MCF 10A (cell line): Measurements from ENCODE around the gene AZIN2. TPM values are rescaled to one million over a fixed set of nuclear protein-coding genes. Genes with fewer than 3 reads are reported as not detected.

Source experiments
- BruUV-seq: library from RNA; stranded (reverse); fragments of 400-500 nt; replicated peaks from 2 replicates; lab custom pipeline; 2021; lab: Mats Ljungman, UMichigan
- CTCF ChIA-PET: fragments of 300-600 bp; sonication (Branson Sonifier 250); formaldehyde crosslinking; extraction: SDS; loops from one replicate; lab custom pipeline; 2021; ENCODE audit warnings: antibody characterized with exemption, inconsistent platforms; lab: Yijun Ruan, JAX
- POLR2A ChIA-PET: fragments of 300-600, 350-650 bp; sonication (Branson Sonifier 250); formaldehyde crosslinking; extraction: SDS; loops from one replicate; lab custom pipeline; 2020; ENCODE audit warnings: antibody characterized with exemption, inconsistent platforms; lab: Yijun Ruan, JAX
- DNase-seq: peaks from one replicate; pipeline ENCODE4 v3.0.0-alpha.2; 2018; ENCODE audit not compliant: unreplicated experiment
- H3K27ac Mint-ChIP-seq: one replicate; pipeline ENCODE4 v1.8.0; 2022; ENCODE audit warnings: mild to moderate bottlenecking, low read depth, mixed read lengths; ENCODE audit not compliant: unreplicated experiment
- H3K27me3 Mint-ChIP-seq: one replicate; pipeline ENCODE4 v1.8.0; 2022; ENCODE audit warnings: mixed read lengths; ENCODE audit not compliant: insufficient read depth, unreplicated experiment
- H3K36me3 Mint-ChIP-seq: one replicate; pipeline ENCODE4 v1.8.0; 2022; ENCODE audit warnings: mild to moderate bottlenecking, moderate library complexity, mixed read lengths; ENCODE audit not compliant: insufficient read depth, unreplicated experiment
- H3K4me1 Mint-ChIP-seq: one replicate; pipeline ENCODE4 v1.8.0; 2022; ENCODE audit warnings: mixed read lengths; ENCODE audit not compliant: insufficient read depth, unreplicated experiment
- H3K4me3 Mint-ChIP-seq: one replicate; pipeline ENCODE4 v1.8.0; 2022; ENCODE audit warnings: mild to moderate bottlenecking, moderate library complexity, mixed read lengths; ENCODE audit not compliant: unreplicated experiment
- H3K9me3 Mint-ChIP-seq: one replicate; pipeline ENCODE4 v1.8.0; 2022; ENCODE audit warnings: mixed read lengths; ENCODE audit not compliant: unreplicated experiment
- intact Hi-C: fragments of 100-400 bp; cut with micrococcal nuclease; formaldehyde crosslinking; loops from 2 replicates; pipeline ENCODE4 v1.14.1; 2022
- total RNA-seq: library from RNA; stranded (reverse); gene quantifications from 2 replicates; pipeline ENCODE4 v1.2.3, GENCODE V29; 2022
- TF ChIP-seq, protein P1 (sequence below): fragments of 200-600 bp; IDR thresholded peaks from one replicate; pipeline ENCODE4 v1.8.0; 2022; ENCODE audit warnings: antibody characterized with exemption, mild to moderate bottlenecking; ENCODE audit not compliant: unreplicated experiment

Gene AZIN2
- total RNA-seq, 1 experiment from 2014 or later: 1.6 TPM

DNA sequence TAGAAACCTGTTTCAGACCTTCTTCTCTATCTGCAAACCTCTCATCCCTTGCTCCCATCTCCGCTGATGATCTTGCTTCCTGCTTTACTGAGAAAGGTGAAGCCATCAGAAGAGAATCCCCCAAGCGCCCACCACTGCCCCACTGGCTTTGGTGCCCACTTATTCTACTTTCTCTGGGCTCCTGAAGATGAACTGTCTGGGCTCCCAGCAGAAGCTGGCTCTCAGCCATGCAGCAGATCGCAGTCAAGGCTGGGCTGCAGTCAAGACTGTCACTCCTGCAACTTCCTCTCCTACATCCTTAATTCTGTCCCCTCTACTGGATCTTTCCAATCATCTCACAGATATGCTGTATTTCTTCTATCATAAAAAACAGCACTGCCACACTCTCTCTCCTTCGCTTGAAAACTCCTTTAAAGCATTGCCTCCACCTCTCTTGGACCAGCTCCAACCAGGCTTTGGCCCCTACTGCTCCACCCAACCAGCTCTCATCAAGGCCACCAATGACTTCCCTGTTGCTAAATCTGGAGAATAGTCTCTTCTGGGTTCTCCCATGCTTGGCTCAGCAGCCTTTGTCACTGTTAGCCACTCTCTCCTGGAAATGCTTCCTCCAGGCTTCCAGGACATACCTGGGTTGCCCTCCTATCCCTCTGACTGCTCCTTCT lies 75.1 kb downstream of the AZIN2 start:
- CTCF ChIA-PET: interaction anchor here (1.2 kb wide), 1 partner anchor 315 kb away, joined by 3 read pairs; no protein-coding TSS in a partner anchor
- BruUV-seq: no TSS peak
- intact Hi-C loops: no loop called here
- Mint-ChIP-seq H3K9me3 (no peaks in the 10 kb centered on the region), H3K27ac (no peak overlapping the region), H3K36me3 (no peaks in the 10 kb centered on the region), H3K4me1 (no peaks in the 10 kb centered on the region), H3K27me3 (no peaks in the 10 kb centered on the region), H3K4me3 (no peak overlapping the region)
- TF ChIP-seq, protein P1, sequence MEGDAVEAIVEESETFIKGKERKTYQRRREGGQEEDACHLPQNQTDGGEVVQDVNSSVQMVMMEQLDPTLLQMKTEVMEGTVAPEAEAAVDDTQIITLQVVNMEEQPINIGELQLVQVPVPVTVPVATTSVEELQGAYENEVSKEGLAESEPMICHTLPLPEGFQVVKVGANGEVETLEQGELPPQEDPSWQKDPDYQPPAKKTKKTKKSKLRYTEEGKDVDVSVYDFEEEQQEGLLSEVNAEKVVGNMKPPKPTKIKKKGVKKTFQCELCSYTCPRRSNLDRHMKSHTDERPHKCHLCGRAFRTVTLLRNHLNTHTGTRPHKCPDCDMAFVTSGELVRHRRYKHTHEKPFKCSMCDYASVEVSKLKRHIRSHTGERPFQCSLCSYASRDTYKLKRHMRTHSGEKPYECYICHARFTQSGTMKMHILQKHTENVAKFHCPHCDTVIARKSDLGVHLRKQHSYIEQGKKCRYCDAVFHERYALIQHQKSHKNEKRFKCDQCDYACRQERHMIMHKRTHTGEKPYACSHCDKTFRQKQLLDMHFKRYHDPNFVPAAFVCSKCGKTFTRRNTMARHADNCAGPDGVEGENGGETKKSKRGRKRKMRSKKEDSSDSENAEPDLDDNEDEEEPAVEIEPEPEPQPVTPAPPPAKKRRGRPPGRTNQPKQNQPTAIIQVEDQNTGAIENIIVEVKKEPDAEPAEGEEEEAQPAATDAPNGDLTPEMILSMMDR: no peak
- no peak for DNase-seq
- POLR2A ChIA-PET: no interaction called here

DNA sequence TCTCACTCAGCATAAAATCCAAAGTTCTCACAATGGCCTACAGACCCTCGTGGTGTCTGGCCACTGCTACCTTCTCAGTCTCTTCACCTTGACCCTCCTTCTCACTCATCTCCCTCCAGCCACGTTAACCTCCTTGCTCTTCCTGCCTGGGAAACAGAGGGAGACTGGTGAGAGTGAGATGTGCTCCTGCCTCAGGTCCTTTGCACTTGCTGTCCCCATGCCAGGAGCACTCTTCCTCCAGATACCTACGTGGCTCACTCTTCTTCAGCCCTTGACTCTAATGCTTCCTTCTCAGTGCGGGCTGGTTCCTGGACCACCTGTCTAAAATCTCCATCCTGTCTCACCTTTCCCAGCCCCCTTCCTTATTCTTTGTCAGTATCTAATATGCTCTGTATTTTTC lies 76.2 kb downstream of the AZIN2 start:
- no peaks in the 10 kb centered on the region for H3K4me1 Mint-ChIP-seq
- no peak overlapping the region for H3K27ac Mint-ChIP-seq
- POLR2A ChIA-PET: no interaction called here
- H3K27me3 Mint-ChIP-seq: no peaks in the 10 kb centered on the region
- BruUV-seq: no TSS peak
- H3K36me3 Mint-ChIP-seq: no peaks in the 10 kb centered on the region
- H3K9me3 Mint-ChIP-seq: no peaks in the 10 kb centered on the region
- intact Hi-C loops: no loop called here
- TF ChIP-seq, protein P1: no peak
- no peak for DNase-seq
- CTCF ChIA-PET: interaction anchor here (1.0 to 1.2 kb wide), 2 partner anchors 181 to 314 kb away, joined by 3 read pairs; no protein-coding TSS in a partner anchor
- H3K4me3 Mint-ChIP-seq: no peak overlapping the region

DNA sequence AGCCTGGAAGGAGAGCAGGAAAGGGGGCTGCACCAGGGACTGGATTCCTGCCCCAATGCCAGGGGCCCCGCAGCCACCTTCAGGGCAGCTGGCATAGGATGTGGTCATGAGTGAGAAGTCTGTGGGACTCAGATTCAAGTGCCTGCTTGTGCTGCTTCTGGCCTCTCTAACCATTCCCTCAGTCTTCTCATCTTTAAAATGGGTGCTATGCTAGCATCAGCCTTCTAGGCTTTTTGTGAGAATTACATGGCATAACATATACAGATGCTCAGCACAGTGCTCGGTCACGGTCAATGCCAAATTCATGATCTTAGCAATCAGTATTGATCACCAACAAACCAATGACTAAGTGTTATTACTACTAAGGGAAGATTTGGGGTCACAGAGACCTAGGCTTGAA lies 77.4 kb downstream of the AZIN2 start:
- no peaks in the 10 kb centered on the region for H3K4me1 Mint-ChIP-seq
- TF ChIP-seq, protein P1: no peak
- H3K36me3 Mint-ChIP-seq: peaks cover under 1% of the 10 kb centered on the region
- no peaks in the 10 kb centered on the region for H3K9me3 Mint-ChIP-seq
- no peak overlapping the region for H3K4me3 Mint-ChIP-seq
- no peak for DNase-seq
- ChIA-PET CTCF (no interaction called here), POLR2A (no interaction called here)
- intact Hi-C loops: no loop called here
- H3K27ac Mint-ChIP-seq: no peak overlapping the region
- no peaks in the 10 kb centered on the region for H3K27me3 Mint-ChIP-seq
- BruUV-seq: no TSS peak

DNA sequence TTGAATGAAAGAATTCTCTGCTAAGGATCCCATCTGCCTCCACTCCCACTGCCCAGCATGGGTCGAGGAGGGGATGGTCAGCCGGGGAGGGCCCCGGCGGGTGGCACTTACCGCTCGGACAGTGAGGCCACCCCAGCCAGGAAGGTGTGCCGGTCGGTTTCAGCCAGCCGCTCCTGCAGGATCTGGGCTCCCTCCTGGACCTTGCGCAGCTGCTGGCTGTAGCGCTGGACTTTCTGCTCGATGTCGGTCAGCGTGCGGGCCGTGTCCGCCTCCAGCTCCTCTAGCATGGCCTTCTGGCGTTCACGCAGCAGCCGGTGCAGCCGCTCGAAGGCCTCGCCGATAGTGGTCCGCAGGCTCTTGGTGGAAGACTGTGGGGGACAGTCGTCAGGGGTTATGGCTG lies 78.6 kb downstream of the AZIN2 start:
- no peak overlapping the region for H3K4me3 Mint-ChIP-seq
- no peak for DNase-seq
- no peaks in the 10 kb centered on the region for H3K4me1 Mint-ChIP-seq
- no peaks in the 10 kb centered on the region for H3K27me3 Mint-ChIP-seq
- peaks cover 7% of the 10 kb centered on the region for H3K36me3 Mint-ChIP-seq
- no peak overlapping the region for H3K27ac Mint-ChIP-seq
- H3K9me3 Mint-ChIP-seq: no peaks in the 10 kb centered on the region
- TF ChIP-seq, protein P1: no peak
- intact Hi-C loops: no loop called here
- ChIA-PET POLR2A (no interaction called here), CTCF (interaction anchor here (0.7 kb wide), 1 partner anchor 8 kb away, joined by 3 read pairs; no protein-coding TSS in a partner anchor)
- BruUV-seq: no TSS peak
